Measurements from ENCODE around the gene OR1F1. TPM values are rescaled to one million over a fixed set of nuclear protein-coding genes. Genes with fewer than 3 reads are reported as not detected.

The OR1F1 gene
- total RNA-seq, 1 donor from 2014 or later: not detected

DNA sequence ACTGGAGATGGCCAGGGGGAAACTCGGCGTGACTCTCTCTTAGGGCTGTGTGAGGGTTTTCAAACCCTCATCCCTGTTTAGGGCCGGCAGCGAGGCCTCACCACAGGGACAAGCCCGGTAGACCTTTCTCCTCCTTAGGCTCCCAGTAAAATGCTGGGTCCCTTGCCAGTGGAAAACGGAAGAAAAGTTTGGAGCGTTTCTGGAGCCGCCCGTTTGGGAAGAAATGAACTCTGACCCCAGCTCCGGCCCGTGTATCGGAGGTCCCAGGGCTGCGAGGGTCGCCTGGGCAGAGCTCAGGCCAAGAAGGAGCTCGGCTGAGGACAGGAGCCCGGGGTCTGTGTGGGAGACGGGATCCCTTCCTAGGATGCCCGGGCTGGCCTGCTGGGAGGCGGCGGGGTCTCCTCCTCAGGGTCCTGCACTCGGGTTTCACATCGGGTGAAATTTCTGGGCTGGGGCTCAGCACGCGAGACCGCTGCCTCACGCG lies 29.9 kb upstream of the OR1F1 start:
- peak overlapping the region; percentile 74 for H3K4me3 Mint-ChIP-seq (ENCODE audit: low read depth)

GRCh38 chr16:3158510-3159314 lies 29.3 kb upstream of the OR1F1 start:
- Mint-ChIP-seq H3K4me3 (ENCODE audit: low read depth) (peak overlapping the region; percentile 75), H3K27ac (peak overlapping the region; percentile 94), H3K36me3 (ENCODE audit: insufficient read depth) (no peaks in the 10 kb centered on the region), H3K27me3 (peaks cover 50% of the 10 kb centered on the region), H3K4me1 (ENCODE audit: low read depth) (peaks cover 5% of the 10 kb centered on the region), H3K9me3 (ENCODE audit: low read depth) (no peaks in the 10 kb centered on the region)
- TF ChIP-seq CTCF (IDR thresholded peaks at IDR 0.05; ENCODE audit: unreplicated experiment): no peak
- peak; percentile 58 for DNase-seq (ENCODE audit: low spot score, unreplicated experiment)

More for the DNA sequence above, 29.9 kb upstream of the OR1F1 start:
- Mint-ChIP-seq H3K36me3 (ENCODE audit: insufficient read depth) (no peaks in the 10 kb centered on the region), H3K27ac (peak overlapping the region; percentile 84), H3K9me3 (ENCODE audit: low read depth) (no peaks in the 10 kb centered on the region), H3K4me1 (ENCODE audit: low read depth) (peaks cover 5% of the 10 kb centered on the region), H3K27me3 (peaks cover 48% of the 10 kb centered on the region)
- DNase-seq (ENCODE audit: low spot score, unreplicated experiment): no peak
- TF ChIP-seq CTCF (IDR thresholded peaks at IDR 0.05; ENCODE audit: unreplicated experiment): no peak

GRCh38 chr16:3161235-3162018 lies 26.6 kb upstream of the OR1F1 start:
- no peak for TF ChIP-seq CTCF (IDR thresholded peaks at IDR 0.05; ENCODE audit: unreplicated experiment)
- Mint-ChIP-seq H3K9me3 (ENCODE audit: low read depth) (no peaks in the 10 kb centered on the region), H3K4me3 (ENCODE audit: low read depth) (no peak overlapping the region), H3K27ac (no peak overlapping the region), H3K36me3 (ENCODE audit: insufficient read depth) (no peaks in the 10 kb centered on the region), H3K27me3 (peaks cover 41% of the 10 kb centered on the region), H3K4me1 (ENCODE audit: low read depth) (peaks cover 5% of the 10 kb centered on the region)
- DNase-seq (ENCODE audit: low spot score, unreplicated experiment): no peak

GRCh38 chr16:3164121-3164991 lies 23.6 kb upstream of the OR1F1 start:
- H3K36me3 Mint-ChIP-seq (ENCODE audit: insufficient read depth): no peaks in the 10 kb centered on the region
- DNase-seq (ENCODE audit: low spot score, unreplicated experiment): no peak

More at GRCh38 chr16:3164121-3164991, 23.6 kb upstream of the OR1F1 start:
- Mint-ChIP-seq H3K27ac (no peak overlapping the region), H3K9me3 (ENCODE audit: low read depth) (no peaks in the 10 kb centered on the region), H3K4me1 (ENCODE audit: low read depth) (no peaks in the 10 kb centered on the region), H3K4me3 (ENCODE audit: low read depth) (no peak overlapping the region), H3K27me3 (peaks cover 44% of the 10 kb centered on the region)
- TF ChIP-seq CTCF (IDR thresholded peaks at IDR 0.05; ENCODE audit: unreplicated experiment): no peak
